ENCODE data around the gene PHF20.

PHF20 gene

GRCh38 chr20:35856866-35857265 lies 85.1 kb downstream of the PHF20 start:
- Histone ChIP-seq H3K4me3 (no peak overlapping the region), H3K36me3 (peaks cover 0 to 22% (median 13%) of the 10 kb centered on the region in 3 donors), H3K27me3 (no peaks in the 10 kb centered on the region), H3K27ac (no peak overlapping the region), H3K4me1 (no peaks in the 10 kb centered on the region), H3K9me3 (no peaks in the 10 kb centered on the region)
- intact Hi-C loops (cut with DNase I; ENCODE audit: low total_unique reads) = no loop called here
- TF ChIP-seq CTCF (IDR thresholded peaks at IDR 0.05) = no peak
- DNase-seq = no peak

GRCh38 chr20:35866418-35867202 lies 94.8 kb downstream of the PHF20 start:
- H3K27ac ChIP-seq = no peak overlapping the region
- no peak for DNase-seq
- peaks cover 0 to 4% (median 0%) of the 10 kb centered on the region in 3 donors for H3K36me3 ChIP-seq
- TF ChIP-seq CTCF (IDR thresholded peaks at IDR 0.05) = no peak
- H3K4me3 ChIP-seq = no peak overlapping the region
- peaks cover 0 to 30% (median 3%) of the 10 kb centered on the region in 4 donors for H3K4me1 ChIP-seq
- no peaks in the 10 kb centered on the region for H3K27me3 ChIP-seq
- H3K9me3 ChIP-seq = no peaks in the 10 kb centered on the region
- intact Hi-C loops (cut with DNase I; ENCODE audit: low total_unique reads) = no loop called here

GRCh38 chr20:35870541-35871258 lies 98.9 kb downstream of the PHF20 start:
- DNase-seq = no peak
- no peaks in the 10 kb centered on the region for H3K36me3 ChIP-seq
- intact Hi-C loops (cut with DNase I; ENCODE audit: low total_unique reads) = no loop called here
- H3K4me1 ChIP-seq = peaks cover 0 to 40% (median 6%) of the 10 kb centered on the region in 4 donors
- no peaks in the 10 kb centered on the region for H3K9me3 ChIP-seq
- H3K27ac ChIP-seq = peak overlapping the region; percentile 21 to 64
- no peaks in the 10 kb centered on the region for H3K27me3 ChIP-seq
- no peak overlapping the region for H3K4me3 ChIP-seq
- no peak for TF ChIP-seq CTCF (IDR thresholded peaks at IDR 0.05)

GRCh38 chr20:35871259-35871771 lies 99.5 kb downstream of the PHF20 start:
- Histone ChIP-seq H3K4me3 (no peak overlapping the region), H3K4me1 (peaks cover 0 to 41% (median 4%) of the 10 kb centered on the region in 4 donors), H3K27ac (peak overlapping the region; percentile 21 to 64), H3K27me3 (no peaks in the 10 kb centered on the region), H3K9me3 (no peaks in the 10 kb centered on the region), H3K36me3 (no peaks in the 10 kb centered on the region)
- no peak for TF ChIP-seq CTCF (IDR thresholded peaks at IDR 0.05)
- DNase-seq = peak in 1 of 2 donors; percentile 22
- intact Hi-C loops (cut with DNase I; ENCODE audit: low total_unique reads) = no loop called here

GRCh38 chr20:35876033-35876320 lies 104.2 kb downstream of the PHF20 start:
- Histone ChIP-seq H3K4me3 (no peak overlapping the region), H3K36me3 (no peaks in the 10 kb centered on the region), H3K9me3 (no peaks in the 10 kb centered on the region), H3K27me3 (no peaks in the 10 kb centered on the region), H3K27ac (peak overlapping the region in 1 of 2 donors; percentile 40), H3K4me1 (peaks cover 0 to 27% (median 4%) of the 10 kb centered on the region in 4 donors)
- intact Hi-C loops (cut with DNase I; ENCODE audit: low total_unique reads) = no loop called here
- no peak for DNase-seq
- no peak for TF ChIP-seq CTCF (IDR thresholded peaks at IDR 0.05)
